ENCODE measurements around the gene SLC12A4. TPM values are rescaled to one million over a fixed set of nuclear protein-coding genes. Genes with fewer than 3 reads are reported as not detected.
A peak's percentile ranks its signal among the peaks of the same experiment; 100 is the strongest.
"Not testable (repeated sequence)": the region's sequence is repeated elsewhere in the genome, so short reads cannot be mapped to it uniquely, and the experiment has no call there.

SLC12A4 gene
- total RNA-seq, 4 donors from 2014 or later, result 10.7 to 83.3 (median 33.6) TPM

DNA sequence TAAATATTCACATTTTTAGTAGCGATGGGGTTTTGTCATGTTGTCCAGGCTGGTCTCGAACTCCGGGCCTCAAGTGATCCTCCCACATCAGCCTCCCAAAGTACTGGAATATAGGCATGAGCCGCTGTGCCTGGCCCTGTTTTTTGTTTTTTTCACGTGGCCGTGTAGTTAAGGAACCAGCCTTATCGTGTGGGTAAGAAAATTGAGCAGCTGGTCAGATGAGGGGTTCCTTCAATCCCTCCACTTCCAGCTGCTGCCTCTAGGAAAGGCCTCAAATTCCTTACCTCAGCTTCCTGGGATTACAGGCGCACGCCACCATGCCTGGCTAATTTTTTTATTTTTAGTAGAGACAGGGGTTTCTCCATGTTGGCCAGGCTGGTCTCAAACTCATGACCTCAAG is 36.8 kb upstream of the SLC12A4 start:
- peak overlapping the region; percentile 66 to 85 (median 74) for H3K27ac ChIP-seq
- H3K27me3 ChIP-seq, result no peaks in the 10 kb centered on the region
- TF ChIP-seq, protein P1, sequence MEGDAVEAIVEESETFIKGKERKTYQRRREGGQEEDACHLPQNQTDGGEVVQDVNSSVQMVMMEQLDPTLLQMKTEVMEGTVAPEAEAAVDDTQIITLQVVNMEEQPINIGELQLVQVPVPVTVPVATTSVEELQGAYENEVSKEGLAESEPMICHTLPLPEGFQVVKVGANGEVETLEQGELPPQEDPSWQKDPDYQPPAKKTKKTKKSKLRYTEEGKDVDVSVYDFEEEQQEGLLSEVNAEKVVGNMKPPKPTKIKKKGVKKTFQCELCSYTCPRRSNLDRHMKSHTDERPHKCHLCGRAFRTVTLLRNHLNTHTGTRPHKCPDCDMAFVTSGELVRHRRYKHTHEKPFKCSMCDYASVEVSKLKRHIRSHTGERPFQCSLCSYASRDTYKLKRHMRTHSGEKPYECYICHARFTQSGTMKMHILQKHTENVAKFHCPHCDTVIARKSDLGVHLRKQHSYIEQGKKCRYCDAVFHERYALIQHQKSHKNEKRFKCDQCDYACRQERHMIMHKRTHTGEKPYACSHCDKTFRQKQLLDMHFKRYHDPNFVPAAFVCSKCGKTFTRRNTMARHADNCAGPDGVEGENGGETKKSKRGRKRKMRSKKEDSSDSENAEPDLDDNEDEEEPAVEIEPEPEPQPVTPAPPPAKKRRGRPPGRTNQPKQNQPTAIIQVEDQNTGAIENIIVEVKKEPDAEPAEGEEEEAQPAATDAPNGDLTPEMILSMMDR (IDR thresholded peaks at IDR 0.05), result no peak

DNA sequence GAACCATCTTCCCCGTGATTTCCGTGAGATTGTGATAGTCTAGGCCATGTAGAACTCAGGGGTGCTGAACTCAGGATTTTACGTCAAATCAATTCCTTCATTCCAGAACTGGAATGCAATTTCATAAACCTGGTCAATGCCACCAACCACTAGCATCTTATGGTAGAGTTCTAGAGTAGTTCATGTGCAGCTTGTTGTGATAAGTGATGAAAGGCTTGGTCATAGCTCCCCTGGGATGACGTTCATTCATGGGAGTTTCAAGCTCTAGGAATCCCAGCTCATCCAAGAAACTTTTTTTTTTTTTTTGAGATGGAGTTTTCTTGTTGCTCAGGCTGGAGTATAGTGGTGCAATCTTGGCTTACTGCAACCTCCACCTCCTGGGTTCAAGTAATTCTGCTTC is 34.6 kb upstream of the SLC12A4 start:
- no peak for TF ChIP-seq POLR2A (IDR thresholded peaks at IDR 0.05)
- TF ChIP-seq, protein P1 (IDR thresholded peaks at IDR 0.05), result no peak
- Histone ChIP-seq H3K27ac (no peak overlapping the region), H3K27me3 (no peaks in the 10 kb centered on the region), H3K36me3 (no peaks in the 10 kb centered on the region), H3K4me1 (peaks cover 0 to 29% (median 4%) of the 10 kb centered on the region in 4 donors), H3K4me3 (no peak overlapping the region), H3K9me3 (no peaks in the 10 kb centered on the region)
- no peak for DNase-seq

More for the DNA sequence above, 36.8 kb upstream of the SLC12A4 start:
- no peak for DNase-seq
- Histone ChIP-seq H3K4me1 (peaks cover 0 to 24% (median 3%) of the 10 kb centered on the region in 4 donors), H3K4me3 (no peak overlapping the region), H3K36me3 (no peaks in the 10 kb centered on the region), H3K9me3 (no peaks in the 10 kb centered on the region)

DNA sequence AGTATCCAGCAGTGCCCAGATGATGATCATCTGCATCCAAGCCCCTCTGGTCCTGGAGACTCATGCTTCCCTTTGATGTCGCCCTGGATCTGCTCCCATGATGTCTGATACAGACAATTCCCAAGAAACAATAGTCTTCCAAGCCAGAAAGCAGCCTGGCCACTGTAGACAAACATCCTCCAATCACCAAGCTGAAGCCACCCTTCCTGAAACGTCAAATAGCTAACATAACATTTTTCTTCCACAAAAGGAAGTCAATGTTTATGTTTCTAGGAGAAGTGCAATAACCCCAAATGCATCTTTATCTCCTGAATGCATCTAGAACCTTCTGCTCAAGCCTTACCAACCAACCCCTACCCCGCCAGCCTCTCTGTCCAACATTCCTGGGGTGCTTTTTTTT is 32.0 kb upstream of the SLC12A4 start:
- Histone ChIP-seq H3K36me3 (no peaks in the 10 kb centered on the region), H3K4me3 (peak overlapping the region in 1 of 4 donors; percentile 4)

DNA sequence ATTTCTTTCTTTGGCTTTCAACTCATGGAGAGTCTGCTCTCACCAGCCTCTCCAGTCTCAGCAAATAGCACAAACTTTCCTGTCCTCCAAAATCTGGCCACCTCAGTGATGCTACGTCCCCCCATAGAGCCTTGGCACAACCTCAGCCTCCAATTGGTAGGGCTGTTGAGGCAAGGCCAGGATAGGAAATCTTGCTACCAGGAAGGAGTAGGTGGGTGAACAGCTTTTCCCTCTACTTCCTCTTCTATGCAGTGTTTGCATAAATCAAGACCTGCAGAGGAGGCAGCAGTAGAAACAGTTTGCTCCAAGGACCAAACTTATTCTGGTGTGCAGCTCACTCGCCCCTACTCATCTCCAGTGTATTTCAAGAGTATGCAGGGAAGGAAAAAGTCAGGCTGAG is 31.5 kb upstream of the SLC12A4 start:
- H3K27ac ChIP-seq, result peak overlapping the region; percentile 70 to 84 (median 74)
- H3K4me3 ChIP-seq, result peak overlapping the region in 1 of 4 donors; percentile 47
- TF ChIP-seq POLR2A (IDR thresholded peaks at IDR 0.05), result no peak
- TF ChIP-seq, protein P1 (IDR thresholded peaks at IDR 0.05), result no peak
- no peaks in the 10 kb centered on the region for H3K9me3 ChIP-seq
- H3K36me3 ChIP-seq, result no peaks in the 10 kb centered on the region
- no peak for DNase-seq
- peaks cover 0 to 19% (median 4%) of the 10 kb centered on the region in 4 donors for H3K4me1 ChIP-seq
- no peaks in the 10 kb centered on the region for H3K27me3 ChIP-seq

More for the DNA sequence above, 32.0 kb upstream of the SLC12A4 start:
- DNase-seq, result peak in 1 of 3 donors; percentile 37
- H3K4me1 ChIP-seq, result peaks cover 0 to 19% (median 5%) of the 10 kb centered on the region in 4 donors
- no peaks in the 10 kb centered on the region for H3K9me3 ChIP-seq
- TF ChIP-seq POLR2A (IDR thresholded peaks at IDR 0.05), result no peak
- TF ChIP-seq, protein P1 (IDR thresholded peaks at IDR 0.05), result no peak
- H3K27ac ChIP-seq, result peak overlapping the region; percentile 70 to 84 (median 74)
- no peaks in the 10 kb centered on the region for H3K27me3 ChIP-seq

DNA sequence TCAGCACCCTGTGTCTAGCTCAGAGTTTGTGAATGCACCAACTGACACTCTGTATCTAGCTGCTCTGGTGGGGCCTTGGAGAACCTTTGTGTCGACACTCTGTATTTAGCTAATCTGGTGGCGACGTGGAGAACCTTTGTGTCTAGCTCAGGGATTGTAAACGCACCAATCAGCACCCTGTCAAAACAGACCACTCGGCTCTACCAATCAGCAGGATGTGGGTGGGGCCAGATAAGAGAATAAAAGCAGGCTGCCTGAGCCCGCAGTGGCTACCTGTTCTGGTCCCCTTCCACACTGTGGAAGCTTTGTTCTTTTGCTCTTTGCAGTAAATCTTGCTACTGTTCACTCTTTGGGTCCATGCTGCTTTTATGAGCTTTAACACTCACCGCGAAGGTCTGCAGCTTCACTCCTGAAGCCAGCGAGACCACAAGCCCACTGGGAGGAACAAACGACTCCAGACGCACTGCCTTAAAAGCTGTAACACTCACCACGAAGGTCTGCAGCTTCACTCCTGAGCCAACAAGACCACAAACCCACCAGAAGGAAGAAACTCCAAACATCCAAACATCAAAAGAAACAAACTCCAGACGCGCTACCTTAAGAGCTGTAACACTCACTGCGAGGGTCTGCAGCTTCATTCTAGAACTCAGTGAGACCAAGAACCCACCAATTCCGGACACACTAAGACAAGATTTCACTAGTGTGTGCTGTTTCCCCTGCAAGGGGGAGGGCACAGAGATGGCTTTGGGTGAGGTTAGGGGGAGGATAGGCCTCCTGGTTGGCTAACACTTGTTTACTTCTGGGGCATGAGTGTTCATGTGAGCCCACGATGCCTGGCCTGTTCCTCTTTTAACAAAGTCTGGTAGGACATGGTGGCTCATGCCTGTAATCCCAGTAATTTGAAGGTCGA is 30.6 kb upstream of the SLC12A4 start, which contains the start of gene DPEP2:
DPEP2 (minus strand) TSS at position 706 of the 910 bp plus-strand sequence. CDS start 6,272 bp downstream, outside the sequence.
- peak in 2 of 3 donors; percentile 78 to 84 for DNase-seq
- H3K4me1 ChIP-seq, result peaks cover 0 to 19% (median 4%) of the 10 kb centered on the region in 4 donors
- H3K27ac ChIP-seq, result peak within 1 kb of the TSS; percentile 70 to 84 (median 74)
- not testable (repeated sequence) for H3K36me3 ChIP-seq, H3K27me3 ChIP-seq, H3K9me3 ChIP-seq
- peak within 1 kb of the TSS; percentile 24 to 47 (median 28) for H3K4me3 ChIP-seq

DNA sequence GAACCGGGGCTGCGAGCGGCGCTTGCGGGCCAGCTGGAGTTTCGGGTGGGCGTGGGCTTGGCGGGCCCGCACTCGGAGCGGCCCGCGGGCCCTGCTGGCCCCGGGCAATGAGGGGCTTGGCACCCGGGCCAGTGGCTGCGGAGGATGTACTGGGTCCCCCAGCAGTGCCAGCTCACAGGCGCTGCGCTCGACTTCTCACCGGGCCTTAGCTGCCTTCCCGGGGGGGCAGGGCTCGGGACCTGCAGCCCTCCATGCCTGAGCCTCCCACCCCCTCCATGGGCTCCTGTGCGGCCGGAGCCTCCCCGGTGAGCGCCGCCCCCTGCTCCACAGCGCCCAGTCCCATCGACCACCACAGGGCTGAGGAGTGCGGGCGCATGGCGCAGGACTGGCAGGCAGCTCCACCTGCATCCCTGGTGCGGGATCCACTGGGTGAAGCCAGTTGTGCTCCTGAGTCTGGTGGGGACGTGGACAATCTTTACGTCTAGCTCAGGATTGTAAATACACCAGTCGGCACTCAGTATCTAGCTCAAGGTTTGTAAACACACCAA is 29.9 kb upstream of the SLC12A4 start:
- peak overlapping the region in 3 of 4 donors; percentile 25 to 47 (median 32) for H3K4me3 ChIP-seq
- not testable (repeated sequence) for H3K36me3 ChIP-seq, H3K9me3 ChIP-seq, DNase-seq, H3K27me3 ChIP-seq
- H3K27ac ChIP-seq, result peak overlapping the region; percentile 70 to 84 (median 74)
- peaks cover 3 to 25% (median 7%) of the 10 kb centered on the region in 4 donors for H3K4me1 ChIP-seq
